K562 (cell line): Measurements from ENCODE around the gene RBM5. TPM values are rescaled to one million over a fixed set of nuclear protein-coding genes. Genes with fewer than 3 reads are reported as not detected.

Experiments
- CBX8 ChIP-seq: fragments of 200-600 bp; sonication (generic); IDR thresholded peaks from 2 replicates; pipeline ENCODE4 v1.6.1; 2012; ENCODE audit warnings: borderline replicate concordance, mixed run types, low read depth, mild to moderate bottlenecking, moderate library complexity, mixed read lengths, low read length, control low read depth, inconsistent platforms; ENCODE audit not compliant: poor library complexity, severe bottlenecking; ENCODE audit errors: extremely low read depth
- JUND ChIP-seq, 2 experiments: IDR thresholded peaks; 2 replicates in 1 of 2; 3 replicates in 1 of 2; pipeline ENCODE4 v1.6.1; 2011; ENCODE audit warnings: borderline replicate concordance in 2 of 2, low read depth in 2 of 2, low read length in 2 of 2, improper control_type of control experiment in 1 of 2, missing biosample characterization in 1 of 2, missing genetic modification characterization in 1 of 2, missing genetic modification reagents in 1 of 2
- MYNN ChIP-seq, 2 experiments: sonication (generic); formaldehyde crosslinking in 1 of 2; IDR thresholded peaks; 2 replicates each; pipeline versions ENCODE4 v1.5.0 to v1.6.1; 2016 to 2020; ENCODE audit warnings: antibody characterized with exemption in 1 of 2, missing genetic modification reagents in 1 of 2
- SMARCA4 ChIP-seq: fragments of 450-650 bp; IDR thresholded peaks from 2 replicates; pipeline ENCODE4 v1.6.1; 2016
- polyA plus RNA-seq, 8 experiments: library from polyadenylated mRNA; depleted of rRNA in 4 of 8; stranded (reverse) in 5 of 8; unstranded in 3 of 8; fragments of >200 nt; fragmentation: Nextera tagmentation in 2 of 8; fragmentation: Illumina TruSeq in 1 of 8; extraction: Ambion mirVana in 2 of 8; extraction: Trizol in 1 of 8; gene quantifications; 2 replicates each; pipeline versions ENCODE4 v1.2.1 to v1.2.3, GENCODE V29; 2011 to 2014; ENCODE audit warnings: inconsistent platforms in 1 of 8, missing spikeins in 1 of 8
- total RNA-seq, 7 experiments: library from RNA; depleted of rRNA in 6 of 7; stranded (reverse); fragments of >200 nt in 6 of 7; fragmentation: Illumina TruSeq in 2 of 7; extraction: Trizol in 2 of 7; gene quantifications; 2 replicates each; pipeline versions ENCODE4 v1.2.1 to v1.2.3, GENCODE V29; 2011 to 2021; ENCODE audit warnings: low replicate concordance in 1 of 7
- TF ChIP-seq, protein P1 (sequence below): fragments of 250-450 bp; sonication (Bioruptor Pico); IDR thresholded peaks from 2 replicates; pipeline ENCODE4 v1.8.0; 2021; ENCODE audit warnings: mild to moderate bottlenecking, moderate library complexity
- TF ChIP-seq, protein P2 (sequence below): IDR thresholded peaks from 2 replicates; pipeline ENCODE4 v1.6.1; 2016; ENCODE audit warnings: missing genetic modification characterization, missing compliant biosample characterization
- TF ChIP-seq, protein P3 (sequence below): fragments of 450-650 bp; IDR thresholded peaks from one replicate; pipeline ENCODE4 v1.6.1; 2018; ENCODE audit warnings: mild to moderate bottlenecking, moderate library complexity; ENCODE audit not compliant: partially characterized antibody

The RBM5 gene
- total and polyA plus RNA-seq, 9 of the 15 experiments (the other 6 are each of a cell fraction or from before 2014, with no cell fraction given): 24.5 to 153 (median 81.6) TPM

- TF ChIP-seq CBX8: no peak
- no peak for TF ChIP-seq MYNN (IDR thresholded peaks at IDR 0.05)
- no peak for TF ChIP-seq MYNN (CRISPR knock-in tag; IDR thresholded peaks at IDR 0.05)
- TF ChIP-seq, protein P1, sequence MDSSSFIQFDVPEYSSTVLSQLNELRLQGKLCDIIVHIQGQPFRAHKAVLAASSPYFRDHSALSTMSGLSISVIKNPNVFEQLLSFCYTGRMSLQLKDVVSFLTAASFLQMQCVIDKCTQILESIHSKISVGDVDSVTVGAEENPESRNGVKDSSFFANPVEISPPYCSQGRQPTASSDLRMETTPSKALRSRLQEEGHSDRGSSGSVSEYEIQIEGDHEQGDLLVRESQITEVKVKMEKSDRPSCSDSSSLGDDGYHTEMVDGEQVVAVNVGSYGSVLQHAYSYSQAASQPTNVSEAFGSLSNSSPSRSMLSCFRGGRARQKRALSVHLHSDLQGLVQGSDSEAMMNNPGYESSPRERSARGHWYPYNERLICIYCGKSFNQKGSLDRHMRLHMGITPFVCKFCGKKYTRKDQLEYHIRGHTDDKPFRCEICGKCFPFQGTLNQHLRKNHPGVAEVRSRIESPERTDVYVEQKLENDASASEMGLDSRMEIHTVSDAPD (CRISPR knock-in tag): no peak
- TF ChIP-seq JUND (IDR thresholded peaks at IDR 0.05; ENCODE audit: borderline replicate concordance, low read depth, low read length): no peak
- TF ChIP-seq JUND (tag; IDR thresholded peaks at IDR 0.05; ENCODE audit: borderline replicate concordance, low read depth, low read length): no peak
- TF ChIP-seq, protein P2, sequence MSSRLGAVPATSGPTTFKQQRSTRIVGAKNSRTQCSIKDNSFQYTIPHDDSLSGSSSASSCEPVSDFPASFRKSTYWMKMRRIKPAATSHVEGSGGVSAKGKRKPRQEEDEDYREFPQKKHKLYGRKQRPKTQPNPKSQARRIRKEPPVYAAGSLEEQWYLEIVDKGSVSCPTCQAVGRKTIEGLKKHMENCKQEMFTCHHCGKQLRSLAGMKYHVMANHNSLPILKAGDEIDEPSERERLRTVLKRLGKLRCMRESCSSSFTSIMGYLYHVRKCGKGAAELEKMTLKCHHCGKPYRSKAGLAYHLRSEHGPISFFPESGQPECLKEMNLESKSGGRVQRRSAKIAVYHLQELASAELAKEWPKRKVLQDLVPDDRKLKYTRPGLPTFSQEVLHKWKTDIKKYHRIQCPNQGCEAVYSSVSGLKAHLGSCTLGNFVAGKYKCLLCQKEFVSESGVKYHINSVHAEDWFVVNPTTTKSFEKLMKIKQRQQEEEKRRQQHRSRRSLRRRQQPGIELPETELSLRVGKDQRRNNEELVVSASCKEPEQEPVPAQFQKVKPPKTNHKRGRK (tag): no peak
- no peak for TF ChIP-seq SMARCA4
- TF ChIP-seq, protein P3, sequence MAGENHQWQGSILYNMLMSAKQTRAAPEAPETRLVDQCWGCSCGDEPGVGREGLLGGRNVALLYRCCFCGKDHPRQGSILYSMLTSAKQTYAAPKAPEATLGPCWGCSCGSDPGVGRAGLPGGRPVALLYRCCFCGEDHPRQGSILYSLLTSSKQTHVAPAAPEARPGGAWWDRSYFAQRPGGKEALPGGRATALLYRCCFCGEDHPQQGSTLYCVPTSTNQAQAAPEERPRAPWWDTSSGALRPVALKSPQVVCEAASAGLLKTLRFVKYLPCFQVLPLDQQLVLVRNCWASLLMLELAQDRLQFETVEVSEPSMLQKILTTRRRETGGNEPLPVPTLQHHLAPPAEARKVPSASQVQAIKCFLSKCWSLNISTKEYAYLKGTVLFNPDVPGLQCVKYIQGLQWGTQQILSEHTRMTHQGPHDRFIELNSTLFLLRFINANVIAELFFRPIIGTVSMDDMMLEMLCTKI: no peak
- TF ChIP-seq, all 486 proteins: peak for 58
These were observed at the start of gene RBM5 (continued) for GRCh38 chr3:50088725-50089608.
